Fibroblast of skin of scalp (primary cell): Measurements from ENCODE around the gene CA5A.
A peak's percentile ranks its signal among the peaks of the same experiment; 100 is the strongest.
"Not testable (repeated sequence)": the region's sequence is repeated elsewhere in the genome, so short reads cannot be mapped to it uniquely, and the experiment has no call there.

Experiments
- DNase-seq: peaks from one replicate; pipeline ENCODE4 v3.0.0-alpha.2; 2013

CA5A gene

GRCh38 chr16:87894005-87894404, 42.3 kb downstream of the CA5A start:
- DNase-seq, result peak; percentile 59

GRCh38 chr16:87891764-87892163, 44.6 kb downstream of the CA5A start:
- no peak for DNase-seq

- DNase-seq, result not testable (repeated sequence)
Observed at GRCh38 chr16:87889762-87890161, 46.6 kb downstream of the CA5A start.

GRCh38 chr16:87888346-87888745, 48.0 kb downstream of the CA5A start:
- not testable (repeated sequence) for DNase-seq

GRCh38 chr16:87887931-87888330, 48.4 kb downstream of the CA5A start:
- DNase-seq, result not testable (repeated sequence)

GRCh38 chr16:87885371-87885967, 50.9 kb downstream of the CA5A start:
- not testable (repeated sequence) for DNase-seq

GRCh38 chr16:87882436-87883019, 53.8 kb downstream of the CA5A start:
- DNase-seq, result no peak

GRCh38 chr16:87881324-87882200, 54.8 kb downstream of the CA5A start:
- DNase-seq, result peak; percentile 43

- DNase-seq, result no peak
Observed at GRCh38 chr16:87880117-87880696, 56.1 kb downstream of the CA5A start.

GRCh38 chr16:87879411-87880013, 56.8 kb downstream of the CA5A start:
- not testable (repeated sequence) for DNase-seq

GRCh38 chr16:87878704-87879103, 57.6 kb downstream of the CA5A start:
- DNase-seq, result no peak

- DNase-seq, result no peak
Observed at GRCh38 chr16:87877942-87878507, 58.3 kb downstream of the CA5A start.

GRCh38 chr16:87874639-87875427, 61.5 kb downstream of the CA5A start:
- DNase-seq, result no peak

GRCh38 chr16:87870418-87871291, 65.7 kb downstream of the CA5A start:
- peak; percentile 98 for DNase-seq

GRCh38 chr16:87869879-87870417, 66.4 kb downstream of the CA5A start:
- not testable (repeated sequence) for DNase-seq

- DNase-seq, result peak; percentile 92
Observed at GRCh38 chr16:87869061-87869878, 67.1 kb downstream of the CA5A start, which contains the start of gene SLC7A5. TSS of gene SLC7A5 (minus strand) at chr16:87869507. CDS start at chr16:87869422, 85 bp downstream.

GRCh38 chr16:87868254-87869029, 67.9 kb downstream of the CA5A start:
- DNase-seq, result peak; percentile 88

GRCh38 chr16:87865902-87866555, 70.3 kb downstream of the CA5A start:
- not testable (repeated sequence) for DNase-seq
